GM18505 (cell line): Measurements from ENCODE around the gene SLC4A9.
A peak's percentile ranks its signal among the peaks of the same experiment; 100 is the strongest.
"Not testable (repeated sequence)": the region's sequence is repeated elsewhere in the genome, so short reads cannot be mapped to it uniquely, and the experiment has no call there.

ENCODE experiments used
- ATAC-seq: cut with Tn5 transposase; IDR thresholded peaks from one replicate; pipeline ENCODE4 v1.9.1; 2021; ENCODE audit not compliant: unreplicated experiment
- POLR2A ChIP-seq: IDR thresholded peaks from 4 replicates; pipeline ENCODE4 v1.6.1; 2011; ENCODE audit warnings: borderline replicate concordance; ENCODE audit not compliant: insufficient read depth, insufficient read length; ENCODE audit errors: extremely low read depth

SLC4A9 gene

DNA sequence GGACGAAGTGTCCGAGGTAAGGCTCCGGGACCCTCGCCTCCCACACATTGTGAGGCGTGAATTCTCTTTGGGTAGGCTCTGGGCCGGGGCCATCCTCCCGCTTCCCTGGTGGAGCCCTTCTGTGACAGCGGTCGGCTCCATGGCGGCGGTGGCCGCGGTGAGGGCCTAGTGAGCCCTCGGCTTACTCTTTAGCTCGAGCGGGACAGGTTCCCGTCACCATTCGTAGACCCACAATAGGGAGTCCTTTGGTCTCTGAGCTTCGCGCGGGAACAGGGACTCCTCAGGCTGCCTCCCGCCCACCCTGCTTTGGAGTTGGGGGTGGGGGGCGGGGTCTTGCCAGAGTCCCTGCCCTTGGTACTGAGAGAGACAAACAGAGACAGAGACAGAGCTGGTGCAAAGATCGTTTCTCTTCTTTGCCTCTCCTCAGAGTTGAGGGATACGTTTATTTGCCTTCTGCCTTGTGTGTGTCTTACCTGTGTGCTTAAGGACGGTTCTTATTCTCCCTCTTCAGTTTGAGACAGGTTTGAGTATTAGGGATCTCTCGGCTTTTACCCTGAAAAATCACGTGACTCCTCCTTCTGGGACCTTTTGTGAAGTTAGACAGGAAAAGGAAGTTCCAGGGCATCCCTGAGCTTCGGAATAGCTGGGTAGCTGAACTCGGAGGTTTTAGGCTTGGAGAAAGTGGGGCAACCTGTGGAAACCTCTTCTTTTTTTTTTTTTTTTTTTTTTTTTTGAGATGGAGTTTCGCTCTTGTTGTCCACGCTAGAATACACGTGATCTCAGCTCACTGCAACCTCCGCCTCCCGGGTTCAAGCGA, 42.5 kb downstream of the SLC4A9 start:
- no peak for TF ChIP-seq POLR2A
- ATAC-seq: peak; percentile 0

GRCh38 chr5:140403613-140404012, 43.6 kb downstream of the SLC4A9 start:
- no peak for ATAC-seq

GRCh38 chr5:140408750-140409241, 48.8 kb downstream of the SLC4A9 start:
- ATAC-seq: no peak
- no peak for TF ChIP-seq POLR2A

More at GRCh38 chr5:140403613-140404012, 43.6 kb downstream of the SLC4A9 start:
- TF ChIP-seq POLR2A: no peak

- no peak for TF ChIP-seq POLR2A
- no peak for ATAC-seq
These were observed 53.2 kb downstream of the SLC4A9 start for GRCh38 chr5:140413230-140413629.

DNA sequence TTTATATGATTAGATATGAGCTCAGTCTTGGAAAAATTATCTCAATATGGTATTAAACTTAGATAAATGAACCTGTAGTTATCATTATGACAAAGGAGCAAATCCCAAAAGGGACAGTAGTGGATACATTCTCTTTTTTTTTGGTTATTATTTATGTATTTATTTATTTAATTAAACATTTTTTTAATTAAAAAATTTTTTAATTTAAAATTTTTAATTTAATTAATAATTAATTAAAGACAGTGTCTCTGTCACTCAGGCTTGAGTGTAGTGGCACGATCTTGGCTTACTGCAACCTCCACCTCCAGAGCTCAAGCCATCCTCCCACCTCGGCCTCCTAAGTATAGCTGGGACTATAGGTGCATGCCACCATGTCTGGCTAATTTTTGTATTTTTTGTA, 57.2 kb downstream of the SLC4A9 start:
- no peak for TF ChIP-seq POLR2A
- ATAC-seq: no peak

GRCh38 chr5:140418862-140419520, 59.0 kb downstream of the SLC4A9 start:
- ATAC-seq: no peak
- TF ChIP-seq POLR2A: no peak

DNA sequence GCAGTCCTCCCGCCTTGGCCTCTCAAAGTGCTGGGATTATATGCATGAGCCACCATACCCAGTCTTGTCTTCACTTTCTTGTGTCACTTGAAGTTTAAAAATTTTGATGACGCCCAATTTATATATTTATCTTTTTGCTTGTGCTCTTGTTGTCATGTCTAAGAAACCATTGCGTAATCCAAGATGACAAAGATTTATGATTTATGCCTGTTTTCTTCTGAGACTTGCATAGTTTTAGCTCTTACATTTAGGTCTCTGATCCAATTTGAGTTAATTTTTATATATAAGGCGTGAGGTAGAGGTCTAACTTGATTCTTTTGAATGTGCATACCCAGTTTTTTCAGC, 60.2 kb downstream of the SLC4A9 start:
- no peak for TF ChIP-seq POLR2A
- ATAC-seq: no peak

- TF ChIP-seq POLR2A: no peak
- no peak for ATAC-seq
These were observed 60.8 kb downstream of the SLC4A9 start for GRCh38 chr5:140420665-140421361.

DNA sequence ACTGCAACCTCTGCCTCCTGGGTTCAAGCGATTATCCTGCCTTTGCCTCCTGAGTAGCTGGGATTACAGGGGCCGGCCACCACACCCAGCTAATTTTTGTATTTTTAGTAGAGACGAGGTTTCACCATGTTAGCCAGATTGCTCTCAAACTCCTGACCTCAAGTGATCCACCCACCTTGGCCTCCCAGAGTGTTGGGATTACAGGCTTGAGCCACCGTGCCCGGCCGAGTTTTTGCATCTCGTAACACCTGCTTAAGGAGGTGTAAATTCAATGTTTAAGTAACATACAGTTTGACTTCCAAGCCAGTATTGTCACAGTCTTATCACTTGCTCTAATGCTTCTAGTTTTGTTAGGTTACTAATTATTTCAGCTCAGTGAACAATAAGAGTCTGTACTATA, 61.4 kb downstream of the SLC4A9 start:
- ATAC-seq: not testable (repeated sequence)

GRCh38 chr5:140423609-140424008, 63.6 kb downstream of the SLC4A9 start:
- TF ChIP-seq POLR2A: no peak
- no peak for ATAC-seq

- no peak for TF ChIP-seq POLR2A
- no peak for ATAC-seq
These were observed 64.1 kb downstream of the SLC4A9 start for GRCh38 chr5:140424135-140424534.
